Endothelial cell (in vitro differentiated cells): ENCODE data around the gene ZFAND3. TPM values are rescaled to one million over a fixed set of nuclear protein-coding genes. Genes with fewer than 3 reads are reported as not detected.

Experiments
- DNase-seq: peaks from one replicate; pipeline ENCODE4 v3.0.0; 2021; ENCODE audit warnings: low spot score
- H3K27ac Mint-ChIP-seq: one replicate; pipeline ENCODE4 v1.8.0; 2021; ENCODE audit warnings: mixed read lengths, inconsistent platforms; ENCODE audit not compliant: unreplicated experiment
- H3K27me3 Mint-ChIP-seq: one replicate; pipeline ENCODE4 v1.8.0; 2021; ENCODE audit warnings: mild to moderate bottlenecking, moderate library complexity, mixed read lengths, inconsistent platforms; ENCODE audit not compliant: unreplicated experiment
- H3K36me3 Mint-ChIP-seq: one replicate; pipeline ENCODE4 v1.8.0; 2021; ENCODE audit warnings: mild to moderate bottlenecking, low read depth, mixed read lengths, inconsistent platforms; ENCODE audit not compliant: unreplicated experiment
- H3K4me1 Mint-ChIP-seq: one replicate; pipeline ENCODE4 v1.8.0; 2021; ENCODE audit warnings: mild to moderate bottlenecking, mixed read lengths, inconsistent platforms; ENCODE audit not compliant: unreplicated experiment
- H3K4me3 Mint-ChIP-seq: one replicate; pipeline ENCODE4 v1.8.0; 2021; ENCODE audit warnings: mild to moderate bottlenecking, mixed read lengths, inconsistent platforms; ENCODE audit not compliant: unreplicated experiment
- H3K9me3 Mint-ChIP-seq: one replicate; pipeline ENCODE4 v1.8.0; 2021; ENCODE audit warnings: mixed read lengths, inconsistent platforms; ENCODE audit not compliant: unreplicated experiment
- CTCF ChIP-seq: fragments of 200-600 bp; sonication (generic); IDR thresholded peaks from one replicate; pipeline ENCODE4 v1.5.0; 2021; ENCODE audit warnings: antibody characterized with exemption; ENCODE audit not compliant: unreplicated experiment
- total RNA-seq: library from RNA; stranded (reverse); fragmentation: NEBNext Ultra II Directional; extraction: Animal tissue kit (Norgen Biotek cat#: 25700); gene quantifications from one replicate; pipeline ENCODE4 v1.2.1, GENCODE V29; 2021; ENCODE audit not compliant: unreplicated experiment

Gene ZFAND3
- total RNA-seq, 1 donor from 2014 or later = 96.3 TPM

- DNase-seq = no peak
- H3K4me1 Mint-ChIP-seq = peaks cover 19% of the 10 kb centered on the region
- peaks cover 32% of the 10 kb centered on the region for H3K36me3 Mint-ChIP-seq
- H3K27me3 Mint-ChIP-seq = peaks cover 6% of the 10 kb centered on the region
- no peak overlapping the region for H3K27ac Mint-ChIP-seq
- H3K4me3 Mint-ChIP-seq = no peak overlapping the region
- H3K9me3 Mint-ChIP-seq = no peaks in the 10 kb centered on the region
- TF ChIP-seq CTCF = no peak
These were observed 146.6 kb downstream of the ZFAND3 start for GRCh38 chr6:37965964-37966676.

- Mint-ChIP-seq H3K4me1 (peaks cover 19% of the 10 kb centered on the region), H3K27ac (peak overlapping the region; percentile 44), H3K36me3 (peaks cover 27% of the 10 kb centered on the region), H3K9me3 (no peaks in the 10 kb centered on the region), H3K27me3 (peaks cover 5% of the 10 kb centered on the region), H3K4me3 (no peak overlapping the region)
- TF ChIP-seq CTCF = no peak
- DNase-seq = no peak
These were observed 147.3 kb downstream of the ZFAND3 start for GRCh38 chr6:37966801-37967200.

GRCh38 chr6:37967651-37968050 lies 148.1 kb downstream of the ZFAND3 start:
- Mint-ChIP-seq H3K4me1 (peaks cover 19% of the 10 kb centered on the region), H3K27me3 (peaks cover 4% of the 10 kb centered on the region), H3K4me3 (no peak overlapping the region), H3K27ac (no peak overlapping the region), H3K36me3 (peaks cover 19% of the 10 kb centered on the region), H3K9me3 (no peaks in the 10 kb centered on the region)
- DNase-seq = no peak
- TF ChIP-seq CTCF = no peak

- Mint-ChIP-seq H3K9me3 (no peaks in the 10 kb centered on the region), H3K27ac (no peak overlapping the region), H3K4me1 (peaks cover 19% of the 10 kb centered on the region), H3K4me3 (no peak overlapping the region), H3K27me3 (peaks cover 4% of the 10 kb centered on the region), H3K36me3 (peaks cover 14% of the 10 kb centered on the region)
- no peak for DNase-seq
- no peak for TF ChIP-seq CTCF
These were observed 151.7 kb downstream of the ZFAND3 start for GRCh38 chr6:37971266-37971665.

- Mint-ChIP-seq H3K27ac (no peak overlapping the region), H3K36me3 (peaks cover 11% of the 10 kb centered on the region), H3K9me3 (no peaks in the 10 kb centered on the region), H3K4me1 (peaks cover 18% of the 10 kb centered on the region), H3K27me3 (peaks cover 3% of the 10 kb centered on the region), H3K4me3 (no peak overlapping the region)
- no peak for TF ChIP-seq CTCF
- DNase-seq = no peak
These were observed 152.3 kb downstream of the ZFAND3 start for GRCh38 chr6:37971711-37972390.
